NCI-H2171 (cell line): ENCODE data around the gene NSD2.
"Not testable (repeated sequence)": the region's sequence is repeated elsewhere in the genome, so short reads cannot be mapped to it uniquely, and the experiment has no call there.

Source experiments
- DNase-seq: peaks from one replicate; lab custom pipeline; 2025; lab: John Stamatoyannopoulos, UW

The NSD2 gene

DNA sequence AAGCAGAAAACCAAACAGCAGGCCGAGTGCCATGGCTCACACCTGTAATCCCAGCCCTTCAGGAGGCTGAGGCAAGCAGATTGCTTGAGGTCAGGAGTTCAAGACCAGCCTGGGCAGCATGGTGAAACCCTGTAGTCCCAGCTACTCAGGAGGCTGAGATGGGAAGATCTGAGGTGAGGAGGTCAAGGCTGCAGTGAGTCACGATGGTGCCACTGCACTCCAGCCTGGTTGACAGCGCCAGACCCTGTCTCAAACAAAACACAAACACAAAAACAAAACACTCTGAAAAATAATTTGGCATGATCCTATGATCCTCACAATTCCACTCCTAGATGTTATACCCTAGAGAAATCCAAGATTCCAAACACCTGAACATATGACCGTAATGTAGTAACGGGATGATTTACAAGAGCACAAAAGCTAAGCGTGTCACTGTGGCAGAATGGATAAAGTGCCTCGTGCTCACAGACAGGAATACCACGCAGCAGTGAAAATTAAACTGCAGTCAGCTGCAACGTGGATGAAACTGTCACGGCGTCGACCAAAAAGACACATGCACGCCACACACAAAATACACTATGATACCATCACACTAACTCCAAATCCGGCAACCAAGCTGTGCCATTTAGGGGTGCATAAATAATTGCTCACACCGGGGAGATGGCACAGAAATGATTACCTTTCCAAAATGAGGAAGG is 135.9 kb downstream of the NSD2 start:
- no peak for DNase-seq

DNA sequence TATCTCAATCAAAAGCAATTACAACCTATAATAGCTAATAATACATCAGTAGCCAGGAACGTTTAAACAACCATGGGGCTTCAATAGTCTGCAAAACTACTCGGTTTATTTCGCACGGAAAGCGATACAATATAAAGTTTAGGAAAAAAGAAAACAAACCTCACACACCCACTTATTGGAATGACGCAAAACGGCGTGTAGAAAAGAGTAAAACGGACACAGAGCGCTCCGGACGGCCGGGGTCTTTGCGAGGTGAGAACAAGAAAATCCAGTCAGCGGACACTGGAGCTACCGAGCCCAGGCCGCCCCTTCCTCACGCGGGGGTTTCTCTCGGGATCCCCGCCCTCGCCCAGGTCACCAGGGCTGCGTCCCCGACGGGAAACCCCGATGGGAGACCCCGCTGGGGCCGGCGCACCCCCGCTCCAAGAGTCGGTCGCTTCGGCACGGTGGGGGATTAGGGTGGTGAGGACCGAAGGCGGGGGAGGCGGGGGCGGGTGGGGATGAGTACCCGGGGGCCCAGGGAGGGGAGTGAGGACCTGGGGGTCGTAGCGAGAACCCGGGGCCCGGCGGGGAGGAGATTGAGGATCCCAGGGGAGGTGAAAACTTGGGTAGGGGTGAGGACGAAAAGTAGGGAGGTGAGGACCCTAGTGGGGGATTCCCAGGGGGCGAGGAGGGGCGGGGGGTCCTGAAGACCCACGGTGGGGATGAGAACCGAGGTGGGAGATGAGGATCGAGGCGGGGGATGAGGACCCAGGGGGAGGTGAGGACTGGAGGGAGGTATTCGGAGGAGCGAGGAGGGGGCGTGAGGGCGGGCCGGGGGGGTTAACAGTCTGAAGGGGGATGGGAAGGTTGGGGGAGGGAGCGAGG is 136.8 kb downstream of the NSD2 start:
- DNase-seq: no peak

- DNase-seq: no peak
These were observed 137.4 kb downstream of the NSD2 start for GRCh38 chr4:2008671-2008920.

GRCh38 chr4:2008921-2009650 is 137.9 kb downstream of the NSD2 start, which contains the start of gene NELFA:
NELFA (minus strand) TSS chr4:2008974; CDS start chr4:2008959, 15 bp downstream.
- peak; percentile 88 for DNase-seq

- DNase-seq: peak; percentile 35
These were observed 138.5 kb downstream of the NSD2 start for GRCh38 chr4:2009651-2010233.

DNA sequence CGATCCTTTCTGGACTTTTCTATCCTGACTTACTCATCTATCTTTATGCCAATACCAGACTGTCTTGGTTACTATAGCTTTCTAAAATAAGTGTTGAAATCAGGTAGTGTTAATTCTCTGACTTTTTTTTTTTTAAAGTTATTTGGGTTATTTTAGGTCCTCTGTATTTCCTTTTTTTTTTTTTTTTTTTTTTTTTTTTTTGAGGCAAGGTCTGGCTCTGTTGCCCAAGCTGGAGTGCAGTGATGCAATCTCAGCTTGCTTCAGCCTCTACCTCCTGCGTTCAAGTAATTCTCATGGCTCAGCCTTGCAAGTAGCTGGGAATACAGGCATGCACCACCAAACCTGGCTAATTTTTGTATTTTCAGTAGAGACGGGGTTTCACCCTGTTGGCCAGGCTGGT is 140.4 kb downstream of the NSD2 start:
- DNase-seq: no peak

DNA sequence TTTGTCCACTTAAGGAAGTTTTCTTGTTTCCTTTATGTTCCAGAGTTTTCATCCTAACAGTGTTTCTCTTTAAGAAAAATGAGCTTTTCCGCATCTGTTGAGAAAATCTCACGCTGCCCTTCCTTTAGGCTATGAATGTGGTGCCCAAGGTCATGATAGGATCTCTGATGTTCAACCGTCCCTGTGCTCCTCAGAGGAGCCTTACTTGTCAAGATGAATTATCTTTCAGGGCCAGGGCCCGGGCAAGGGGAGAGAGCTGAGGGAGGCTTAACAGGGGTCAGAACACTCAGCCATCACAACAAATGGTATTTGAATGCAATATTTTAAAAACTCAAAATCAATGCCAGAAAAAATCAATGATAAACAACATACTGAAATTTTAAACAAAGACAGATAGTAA is 143.8 kb downstream of the NSD2 start:
- no peak for DNase-seq

DNA sequence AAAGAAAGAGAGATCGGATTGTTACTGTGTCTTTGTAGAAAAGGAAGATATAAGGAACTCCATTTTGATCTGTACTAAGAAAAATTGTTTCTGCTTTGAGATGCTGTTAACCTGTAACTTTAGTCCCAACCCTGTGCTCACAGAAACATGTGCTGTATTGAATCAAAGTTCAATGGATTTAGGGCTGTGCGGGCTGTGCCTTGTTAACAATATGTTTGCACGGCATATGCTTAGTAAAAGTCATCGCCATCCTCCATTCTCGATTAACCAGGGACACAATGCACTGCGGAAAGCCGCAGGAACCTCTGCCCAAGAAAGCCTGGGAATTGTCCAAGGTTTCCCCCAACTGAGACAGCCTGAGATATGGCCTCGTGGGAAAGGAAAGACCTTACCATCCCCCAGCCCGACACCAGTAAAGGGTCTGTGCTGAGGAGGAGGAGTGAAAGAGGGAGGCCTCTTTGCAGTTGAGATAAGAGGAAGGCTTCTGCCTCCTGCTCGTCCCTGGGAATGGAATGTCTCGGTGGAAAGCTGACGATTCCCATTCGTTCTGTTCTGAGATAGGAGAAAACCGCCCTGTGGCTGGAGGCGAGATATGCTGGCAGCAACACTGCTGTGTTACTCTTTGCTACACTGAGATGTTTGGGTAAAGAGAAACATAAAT is 150.3 kb downstream of the NSD2 start:
- DNase-seq: not testable (repeated sequence)

DNA sequence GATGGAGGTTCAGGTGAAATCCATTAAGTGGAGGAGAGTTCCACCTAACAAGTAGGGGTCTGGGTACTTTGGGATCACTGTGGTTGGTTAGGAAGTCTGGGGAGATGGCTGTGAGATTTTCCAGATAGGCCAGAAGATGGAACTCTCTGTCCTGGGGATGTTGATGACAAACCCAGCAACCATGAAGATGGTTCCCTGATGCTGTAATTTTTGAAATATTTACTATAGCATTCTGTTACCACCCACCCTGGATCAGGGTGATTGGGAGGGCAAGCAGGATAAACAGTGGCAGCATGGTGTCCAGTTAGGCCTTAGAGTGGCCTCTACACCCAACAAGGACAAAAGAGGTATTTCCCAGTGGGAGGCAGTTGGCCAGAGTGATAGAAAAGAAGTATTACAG is 153.5 kb downstream of the NSD2 start:
- no peak for DNase-seq

DNA sequence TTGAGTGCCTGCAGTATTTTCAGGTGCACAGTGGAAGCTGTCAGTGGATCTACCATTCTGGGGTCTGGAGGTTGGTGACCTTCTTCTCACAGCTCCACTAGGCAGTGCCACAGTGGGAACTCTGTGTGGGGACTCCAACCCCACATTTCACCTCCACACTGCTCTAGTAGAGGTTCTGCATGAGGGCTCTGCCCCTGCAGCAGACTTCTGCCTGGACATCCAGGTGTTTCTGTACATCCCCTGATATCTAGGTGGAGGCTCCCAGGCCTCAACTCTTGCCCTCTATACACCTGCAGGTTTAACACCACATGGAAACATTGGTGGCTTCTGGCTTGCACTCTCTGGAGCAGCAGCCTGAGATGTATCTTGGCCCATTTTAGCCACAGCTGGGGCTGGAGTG is 154.6 kb downstream of the NSD2 start:
- DNase-seq: no peak

DNA sequence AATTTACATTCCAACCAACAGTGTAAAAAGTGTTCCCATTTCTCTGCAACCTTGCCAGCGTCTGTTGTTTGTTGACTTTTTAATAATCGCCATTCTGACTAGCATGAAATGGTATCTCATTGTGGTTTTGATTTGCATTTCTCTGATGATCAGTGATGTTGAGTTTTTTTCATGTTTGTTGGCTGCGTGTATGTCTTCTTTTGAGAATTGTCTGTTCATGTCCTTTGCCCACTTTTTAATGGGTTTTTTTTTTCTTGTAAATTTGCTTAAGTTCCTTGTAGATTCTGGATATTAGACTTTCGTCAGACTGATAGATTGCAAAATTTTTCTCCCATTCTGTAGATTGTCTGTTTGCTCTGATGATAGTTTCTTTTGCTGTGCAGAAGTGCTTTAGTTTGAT is 155.9 kb downstream of the NSD2 start:
- DNase-seq: not testable (repeated sequence)

DNA sequence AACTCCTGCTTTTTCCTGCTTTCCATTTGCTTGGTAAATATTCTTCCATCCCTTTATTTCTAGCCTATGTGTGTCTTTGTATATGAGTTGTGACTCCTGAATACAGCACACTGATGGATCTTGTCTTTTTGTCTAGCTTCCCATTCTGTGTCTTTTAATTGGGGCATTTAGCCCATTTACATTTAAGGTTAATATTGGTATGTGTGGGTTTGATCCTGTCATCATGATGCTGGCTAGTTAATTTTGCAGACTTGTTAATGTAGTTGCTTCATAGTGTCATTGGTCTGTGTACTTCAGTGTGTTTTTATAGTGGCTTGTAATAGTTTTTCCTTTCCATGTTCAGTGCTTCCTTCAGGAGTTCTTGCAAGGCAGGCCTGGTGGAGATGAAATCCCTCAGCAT is 160.0 kb downstream of the NSD2 start:
- DNase-seq: not testable (repeated sequence)
